NB4 (cell line): ENCODE measurements around the gene KIR3DL2.
"Not testable (repeated sequence)": the region's sequence is repeated elsewhere in the genome, so short reads cannot be mapped to it uniquely, and the experiment has no call there.

Source experiments
- CTCF ChIP-seq: IDR thresholded peaks from one replicate; pipeline ENCODE4 v1.5.1; 2012; ENCODE audit warnings: low read depth, low read length
- MYC ChIP-seq: IDR thresholded peaks from 2 replicates; pipeline ENCODE4 v1.6.1; 2011; ENCODE audit warnings: low read depth, low read length
- POLR2A ChIP-seq: IDR thresholded peaks from 2 replicates; pipeline ENCODE4 v1.6.1; 2011; ENCODE audit warnings: mild to moderate bottlenecking; ENCODE audit not compliant: insufficient read length; ENCODE audit errors: extremely low read depth
- TF ChIP-seq, protein P1 (sequence below): IDR thresholded peaks from 2 replicates; pipeline ENCODE4 v1.6.1; 2011; ENCODE audit warnings: low read depth, low read length

DNA sequence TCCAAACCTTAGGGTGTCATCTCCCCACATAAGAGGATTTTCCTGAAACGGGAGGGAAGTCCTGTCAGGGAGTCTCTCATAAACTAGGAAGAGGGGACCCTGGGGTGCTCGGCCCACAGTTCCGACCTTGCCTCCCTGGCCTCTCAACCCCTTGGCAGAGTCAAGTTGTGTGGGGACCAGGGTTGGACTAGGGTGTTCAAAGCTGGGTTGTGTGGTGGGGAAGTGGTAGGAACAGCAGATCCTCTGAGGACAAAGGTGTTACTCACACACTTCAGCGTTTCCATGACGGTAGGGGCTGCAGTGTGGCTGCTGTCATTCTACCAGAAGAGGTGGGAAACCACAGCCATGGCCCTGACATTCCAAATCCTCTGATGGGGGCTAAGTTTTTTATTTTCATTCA, 15.1 kb upstream of the KIR3DL2 start:
- TF ChIP-seq POLR2A, CTCF, MYC: not testable (repeated sequence)
- TF ChIP-seq, protein P1, sequence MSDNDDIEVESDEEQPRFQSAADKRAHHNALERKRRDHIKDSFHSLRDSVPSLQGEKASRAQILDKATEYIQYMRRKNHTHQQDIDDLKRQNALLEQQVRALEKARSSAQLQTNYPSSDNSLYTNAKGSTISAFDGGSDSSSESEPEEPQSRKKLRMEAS, result not testable (repeated sequence)
